NCI-H187 (cell line): ENCODE data around the gene KCNB1.
"Not testable (repeated sequence)": the region's sequence is repeated elsewhere in the genome, so short reads cannot be mapped to it uniquely, and the experiment has no call there.

Experiments
- DNase-seq, 2 experiments: peaks; one replicate each; lab custom pipeline; 2025; lab: John Stamatoyannopoulos, UW

The KCNB1 gene

DNA sequence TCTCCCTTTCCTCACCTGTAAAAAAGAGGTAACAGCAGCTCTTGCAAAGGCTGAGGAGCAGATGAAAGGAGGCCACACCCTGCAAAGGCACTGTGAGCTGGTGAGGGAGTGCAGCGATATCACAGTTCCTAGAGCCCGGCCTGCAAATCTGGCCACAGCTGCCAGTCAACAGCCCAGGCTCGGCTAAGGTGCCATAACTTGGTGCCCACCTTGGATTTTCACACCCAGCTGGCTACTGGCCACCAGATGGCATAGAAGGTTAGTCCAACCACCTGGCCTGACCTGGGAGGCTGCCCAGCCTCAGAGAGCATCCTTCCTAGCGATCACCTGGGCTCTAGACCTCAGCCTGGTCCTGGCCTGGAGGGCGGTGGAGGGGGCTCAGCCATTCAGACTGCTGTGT is 46.8 kb downstream of the KCNB1 start:
- DNase-seq: no peak

DNA sequence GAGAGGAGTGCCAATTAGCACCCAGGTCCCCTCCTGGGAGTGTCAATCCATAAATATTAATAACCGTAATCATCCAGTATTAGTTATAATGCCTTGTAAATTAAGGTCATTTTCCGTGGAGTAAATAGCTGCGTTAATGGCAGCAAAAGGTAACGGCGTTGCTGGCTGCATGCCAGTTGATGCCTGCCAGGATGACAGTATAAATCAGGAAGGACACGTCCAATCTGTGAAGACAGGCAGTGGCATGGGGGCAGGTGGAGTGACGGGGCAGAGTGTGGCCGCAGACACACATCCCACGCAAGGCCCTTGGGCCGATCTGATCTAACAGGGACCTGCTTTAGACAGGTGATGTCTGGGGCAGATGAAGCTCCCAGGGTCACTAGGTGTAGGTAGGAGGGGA is 49.1 kb downstream of the KCNB1 start:
- no peak for DNase-seq

DNA sequence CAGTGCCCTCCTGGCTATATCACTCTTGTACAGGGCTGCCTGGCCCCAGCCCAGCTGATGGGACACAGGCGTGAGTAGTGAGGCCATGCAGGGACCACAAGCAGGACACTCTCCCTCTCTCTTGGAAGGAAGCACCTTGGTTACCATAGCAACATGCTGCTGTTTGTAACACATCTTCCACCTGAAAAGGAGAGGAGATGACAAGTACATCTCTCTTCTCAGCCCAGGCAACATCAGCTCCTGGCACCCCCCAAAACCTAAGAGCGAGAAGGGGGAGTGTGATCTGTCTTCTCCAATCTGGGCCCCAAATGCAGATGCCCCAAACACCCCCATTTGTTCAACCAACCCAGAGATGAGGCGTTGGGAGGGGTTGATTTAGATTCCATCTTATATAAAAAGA is 49.9 kb downstream of the KCNB1 start:
- DNase-seq: no peak

DNA sequence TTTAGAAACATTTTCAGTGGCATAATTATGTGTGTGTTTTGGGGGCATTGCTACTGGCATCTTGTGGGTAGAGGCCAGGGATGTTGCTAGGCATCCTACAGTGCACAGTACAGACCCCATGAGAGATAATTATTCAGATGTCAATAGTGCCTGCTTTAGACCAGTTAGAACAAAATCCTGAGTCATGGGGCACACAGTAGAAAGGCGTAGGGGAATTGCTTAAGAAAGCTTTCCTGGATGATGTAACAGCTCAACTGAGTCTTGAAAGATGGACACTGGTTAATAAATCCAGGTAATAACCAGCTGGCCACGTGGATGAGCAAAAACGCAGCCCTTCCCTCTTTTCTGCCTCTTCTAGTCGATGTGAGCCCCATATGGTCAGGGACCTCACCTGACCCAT is 51.1 kb downstream of the KCNB1 start:
- DNase-seq: no peak

DNA sequence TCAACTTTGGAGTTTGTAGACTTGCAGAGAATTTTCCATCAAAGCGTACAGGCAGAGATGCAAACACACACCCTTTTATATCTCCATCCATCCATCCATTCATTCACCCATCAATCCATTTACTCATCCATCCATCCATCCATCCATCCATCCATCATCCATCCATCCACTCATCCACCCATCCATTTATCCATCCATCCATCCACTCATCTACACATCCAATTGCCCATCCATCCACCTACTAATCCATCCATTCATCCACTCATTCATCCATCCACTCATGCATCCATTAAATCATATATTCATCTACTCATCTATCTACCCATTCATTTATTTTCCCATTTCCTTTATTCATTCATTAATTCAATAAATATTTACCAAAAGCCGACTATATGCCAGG is 52.1 kb downstream of the KCNB1 start:
- no peak for DNase-seq

DNA sequence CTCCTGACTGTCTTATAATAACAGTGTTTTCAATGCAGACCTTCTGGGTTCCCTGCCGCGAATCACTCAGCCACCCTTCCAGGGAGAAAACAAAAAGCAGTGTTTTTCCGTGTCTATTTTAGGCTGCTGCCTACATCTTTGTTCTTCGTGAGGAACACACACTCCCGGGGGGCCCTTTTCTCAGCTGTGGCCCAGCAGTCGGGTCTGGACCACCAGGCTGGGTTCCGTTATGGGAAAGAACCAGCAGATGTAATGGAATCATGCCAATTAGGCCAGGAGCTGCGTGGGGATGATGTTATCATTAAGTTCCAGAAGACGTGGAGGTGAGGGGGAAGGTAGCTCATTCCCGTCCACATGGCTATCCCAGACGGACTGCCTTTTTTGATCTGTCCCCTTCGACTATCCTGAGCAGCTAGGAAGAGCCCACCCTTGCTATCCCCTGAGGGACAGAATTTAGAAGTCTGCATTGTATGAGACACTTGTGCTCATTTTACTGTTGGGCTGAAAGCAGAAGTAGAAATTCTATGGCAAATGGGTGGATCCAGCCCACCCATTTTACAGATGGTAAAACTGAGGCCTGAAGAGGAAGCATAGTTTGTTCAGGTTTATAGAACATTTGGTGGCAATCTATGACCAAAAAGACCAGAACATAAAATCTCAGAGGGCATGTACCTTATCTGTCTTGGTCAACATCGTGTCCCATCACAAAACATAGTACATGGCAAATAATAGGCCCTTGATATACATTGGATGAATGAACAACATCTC is 54.5 kb downstream of the KCNB1 start:
- DNase-seq: no peak

DNA sequence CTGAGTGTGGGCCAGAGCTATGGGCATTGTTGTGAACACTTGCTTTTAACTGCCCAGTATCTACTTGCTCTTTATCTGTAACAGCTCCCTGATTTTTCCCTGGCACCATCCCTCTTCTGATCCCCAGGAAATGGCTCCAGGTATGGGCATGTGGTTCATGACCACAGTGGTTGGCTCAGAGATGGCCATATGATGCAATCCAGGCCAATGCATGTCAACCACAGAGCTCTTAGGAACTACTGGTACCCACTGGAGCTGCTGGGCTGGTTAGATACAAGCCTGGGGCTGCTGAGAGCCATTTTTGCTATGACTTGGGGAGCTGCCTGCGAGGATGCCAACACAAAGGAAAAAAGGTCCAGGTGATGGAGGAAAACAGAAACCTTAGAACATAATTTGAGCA is 55.6 kb downstream of the KCNB1 start:
- DNase-seq: no peak

DNA sequence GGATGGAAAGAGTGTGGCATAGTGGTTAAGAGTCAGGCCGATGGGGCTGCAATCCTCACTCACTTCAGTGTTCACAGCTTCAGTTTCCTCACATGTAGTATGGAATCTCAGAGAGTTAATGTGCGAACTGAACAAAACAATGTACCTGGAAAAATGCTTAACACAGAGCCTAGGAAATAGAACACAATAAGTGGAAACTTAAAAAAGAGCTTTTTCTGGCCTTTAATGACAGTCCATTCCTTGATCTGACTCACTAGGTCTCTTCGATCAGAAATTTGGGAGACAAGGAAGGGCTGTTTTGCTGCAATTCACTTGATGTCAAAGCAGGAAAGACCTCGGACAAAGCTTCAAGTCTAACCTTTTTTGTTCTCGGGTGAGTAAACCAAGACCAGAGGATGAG is 56.1 kb downstream of the KCNB1 start:
- no peak for DNase-seq

DNA sequence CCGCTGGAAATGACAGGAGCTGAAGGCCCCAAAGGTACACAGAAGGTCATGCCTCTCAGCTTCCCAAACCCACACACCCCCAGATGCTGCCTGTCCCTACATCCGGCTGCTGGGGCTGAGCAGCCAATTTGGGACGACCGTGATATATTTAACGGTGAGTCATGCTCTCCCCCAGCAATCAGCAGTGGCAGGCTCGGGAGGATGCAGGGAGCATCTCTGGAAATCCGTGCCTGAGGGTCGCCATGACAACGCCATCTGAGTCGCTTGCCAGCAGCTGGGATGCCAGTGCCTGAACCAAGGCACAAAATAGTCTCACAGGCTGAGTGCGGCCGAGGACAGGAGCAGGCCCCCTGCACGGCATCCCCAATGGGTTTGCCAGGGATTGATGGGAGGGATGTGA is 57.9 kb downstream of the KCNB1 start:
- no peak for DNase-seq

DNA sequence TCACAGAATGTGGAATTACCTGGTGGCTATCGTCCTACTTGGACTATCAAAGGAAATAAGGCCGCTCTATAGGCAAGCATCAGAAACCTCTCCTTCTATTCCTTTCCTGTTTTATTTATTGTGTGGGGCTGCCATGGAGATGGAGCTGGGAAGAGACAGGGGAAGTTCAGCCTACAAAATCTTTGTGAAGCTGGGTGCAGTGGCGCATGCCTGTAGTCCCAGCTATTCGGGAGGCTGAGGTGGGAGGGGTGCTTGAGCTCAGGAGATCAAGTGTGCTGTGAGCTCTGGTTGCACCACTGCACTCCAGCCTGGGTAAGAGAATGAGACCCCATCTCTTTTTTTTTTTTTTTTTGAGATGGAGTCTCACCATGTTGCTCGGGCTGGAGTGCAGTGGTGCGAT is 60.3 kb downstream of the KCNB1 start:
- DNase-seq: no peak

DNA sequence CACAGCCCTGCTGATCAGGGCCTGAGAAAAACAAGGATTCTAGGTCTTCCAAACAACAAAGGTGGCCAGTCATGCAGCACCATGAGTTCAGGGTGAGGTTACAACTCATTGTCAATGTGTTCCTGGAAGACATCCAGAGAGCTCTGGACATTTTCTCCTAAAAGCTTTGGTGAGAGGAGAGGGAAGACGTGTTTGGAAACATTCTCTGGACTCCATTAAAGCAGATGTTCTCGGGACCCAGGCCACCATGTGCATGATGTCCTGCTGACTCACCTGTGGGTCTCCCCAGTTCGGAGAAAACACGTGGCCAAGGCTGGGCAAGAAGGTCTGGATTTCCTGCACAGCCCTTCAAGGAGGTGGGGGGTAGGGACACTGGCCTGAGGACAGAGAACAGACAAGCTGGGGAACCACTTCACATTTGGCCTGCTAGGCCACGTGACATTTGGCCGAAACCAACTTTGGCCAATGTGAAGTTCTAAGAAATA is 61.6 kb downstream of the KCNB1 start:
- DNase-seq: no peak

DNA sequence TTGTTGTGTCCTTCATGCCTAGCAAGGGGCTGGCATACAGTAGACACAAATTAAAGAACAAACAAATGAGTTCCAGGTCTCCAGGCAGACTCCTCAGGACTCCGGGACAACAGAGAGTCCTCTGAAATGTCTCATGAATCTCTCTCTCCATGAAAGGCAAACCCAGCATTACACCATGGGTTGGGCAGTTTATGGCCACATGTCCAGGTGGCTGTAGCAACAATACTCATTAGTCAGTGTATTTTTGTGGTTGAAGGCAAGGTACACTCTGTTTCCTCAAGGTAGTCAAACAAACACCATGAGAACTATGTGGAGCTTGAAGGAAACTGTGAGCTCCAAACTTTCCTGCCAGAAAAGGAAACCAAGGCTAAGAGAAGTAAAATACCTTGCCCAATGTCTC is 62.2 kb downstream of the KCNB1 start:
- DNase-seq: no peak

DNA sequence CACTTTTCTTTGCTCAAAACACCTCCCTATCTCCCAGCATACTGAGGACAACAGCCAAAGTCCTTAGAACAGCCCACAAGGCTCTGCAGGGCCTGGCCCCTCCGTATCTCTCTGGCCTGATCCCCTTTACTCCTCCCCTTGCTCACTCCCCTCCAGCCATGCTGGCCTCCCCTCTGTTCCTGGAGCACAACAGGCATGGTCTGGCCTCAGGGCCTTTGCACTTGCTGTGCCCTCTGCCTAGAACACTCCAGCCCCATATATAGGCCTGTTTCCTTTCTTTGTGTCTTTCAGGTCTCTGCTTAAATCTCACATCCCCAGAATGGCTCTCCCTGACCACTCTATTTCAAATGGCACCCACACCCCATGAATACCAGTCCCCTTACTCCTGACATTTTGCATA is 62.7 kb downstream of the KCNB1 start:
- no peak for DNase-seq

DNA sequence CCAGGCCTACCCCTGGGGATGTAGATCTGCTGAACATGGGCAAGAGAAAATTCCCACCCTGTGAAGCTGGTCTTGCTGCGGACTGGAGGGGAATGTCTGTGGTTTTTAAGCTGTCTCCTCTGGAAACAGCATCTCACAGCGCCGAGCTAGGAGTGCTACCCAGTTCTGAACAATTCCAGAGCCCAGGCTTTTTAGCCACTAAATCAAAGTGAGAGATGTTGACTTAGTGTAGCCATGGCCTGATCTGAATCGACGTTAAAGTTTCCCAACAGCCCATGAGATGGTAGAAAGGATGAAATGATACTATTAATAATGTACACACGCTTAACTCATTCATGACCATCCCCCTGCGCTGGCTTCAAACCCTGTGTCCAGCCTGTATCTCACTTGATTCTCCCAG is 63.7 kb downstream of the KCNB1 start:
- DNase-seq: no peak

DNA sequence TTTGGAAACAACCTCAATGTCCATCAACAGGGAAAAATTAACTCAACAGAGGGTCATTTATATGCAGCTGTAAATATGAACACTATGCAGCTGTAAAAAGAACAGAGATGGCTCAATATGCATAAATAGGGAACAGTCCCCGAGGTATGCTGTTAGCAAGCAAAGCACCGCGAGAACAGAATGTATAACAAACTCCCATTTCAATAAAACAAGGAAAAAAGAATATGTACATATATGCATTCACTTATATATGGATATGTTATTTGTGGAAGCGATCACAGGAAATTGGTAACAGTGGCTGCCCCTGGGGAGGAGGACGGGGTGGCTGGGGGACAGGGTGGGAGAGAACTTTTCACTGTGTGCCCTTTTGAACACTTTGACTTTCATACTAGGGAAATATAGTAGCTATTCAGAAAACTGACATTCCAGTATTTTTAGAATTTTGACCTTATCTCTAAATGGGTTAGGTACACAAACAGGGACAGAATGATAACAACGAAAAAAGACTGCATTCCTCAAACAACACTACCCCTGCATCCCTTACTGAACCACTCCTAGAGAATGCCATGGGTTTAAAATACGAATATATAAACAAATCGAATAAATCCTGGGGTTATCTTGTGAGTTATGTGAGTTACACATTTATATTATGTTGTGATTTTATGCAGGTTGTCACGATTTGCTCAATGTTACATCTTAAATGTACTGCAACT is 64.5 kb downstream of the KCNB1 start:
- DNase-seq: no peak

DNA sequence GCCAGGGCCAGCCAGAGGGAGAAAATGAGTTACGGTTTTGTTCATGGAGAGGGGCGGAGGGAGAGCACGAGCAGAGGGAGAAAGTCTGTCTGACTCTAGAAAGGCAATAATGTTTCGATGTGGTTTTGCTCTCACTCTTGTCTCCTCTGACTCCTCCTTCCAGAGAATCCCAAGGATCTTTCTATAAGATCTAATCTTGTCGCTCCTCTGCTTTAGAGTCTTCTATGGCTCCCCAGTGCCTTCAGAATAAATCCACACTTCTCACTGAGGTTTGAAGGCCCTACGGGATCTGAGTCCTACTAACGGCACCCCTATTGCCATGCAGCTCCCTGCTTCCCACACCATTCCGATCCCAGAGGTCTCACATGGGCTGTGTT is 66.8 kb downstream of the KCNB1 start:
- no peak for DNase-seq

DNA sequence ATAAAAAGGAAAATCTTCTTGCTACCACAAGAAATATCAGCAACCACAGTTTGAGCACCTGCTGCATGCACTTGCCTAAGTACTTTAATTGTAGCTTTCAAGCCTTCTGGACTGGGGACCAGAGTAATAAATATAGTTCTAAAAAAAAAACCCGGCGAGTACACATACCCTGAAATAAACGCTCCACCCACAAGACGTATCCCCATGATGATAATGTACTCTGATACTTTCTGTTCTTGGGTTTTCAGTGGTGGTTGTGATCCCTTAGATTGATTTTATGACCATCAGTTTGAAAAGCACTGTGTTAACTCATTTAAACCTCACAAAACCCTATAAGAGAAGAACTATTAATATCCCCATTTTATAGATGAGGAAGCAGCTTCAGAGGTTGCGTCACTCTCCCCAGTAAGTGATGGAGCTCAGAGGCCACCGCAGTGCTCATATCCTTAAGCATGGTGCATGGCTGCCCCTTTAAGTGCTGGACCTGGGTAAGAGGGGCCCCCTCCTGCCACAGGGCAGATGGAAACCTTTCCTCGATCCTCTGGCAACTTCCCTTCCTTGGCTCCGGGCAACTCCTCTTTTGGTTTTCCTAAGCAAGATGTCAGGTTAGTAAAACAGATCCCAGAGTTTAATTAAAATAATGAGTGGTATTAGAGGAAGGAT is 67.3 kb downstream of the KCNB1 start:
- no peak for DNase-seq

DNA sequence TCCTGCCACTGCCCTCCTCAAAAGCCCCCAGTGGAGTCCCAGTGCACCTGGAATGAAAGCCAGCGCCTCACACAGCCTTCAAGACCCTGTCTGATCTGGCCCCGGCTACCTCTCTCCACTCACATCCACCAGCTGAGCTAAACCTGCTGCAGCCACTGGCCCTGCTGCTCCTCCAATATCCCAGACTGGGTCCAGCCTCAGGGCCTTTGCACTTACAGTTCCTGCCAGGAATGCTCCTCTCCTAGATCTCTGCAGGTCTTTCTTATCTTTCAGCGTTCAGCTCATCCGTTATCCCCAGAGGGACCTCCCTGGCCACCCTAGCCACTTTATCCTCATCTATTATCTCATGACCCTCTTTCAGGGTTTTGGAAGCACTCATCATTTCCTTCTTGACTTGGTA is 68.8 kb downstream of the KCNB1 start:
- DNase-seq: no peak

DNA sequence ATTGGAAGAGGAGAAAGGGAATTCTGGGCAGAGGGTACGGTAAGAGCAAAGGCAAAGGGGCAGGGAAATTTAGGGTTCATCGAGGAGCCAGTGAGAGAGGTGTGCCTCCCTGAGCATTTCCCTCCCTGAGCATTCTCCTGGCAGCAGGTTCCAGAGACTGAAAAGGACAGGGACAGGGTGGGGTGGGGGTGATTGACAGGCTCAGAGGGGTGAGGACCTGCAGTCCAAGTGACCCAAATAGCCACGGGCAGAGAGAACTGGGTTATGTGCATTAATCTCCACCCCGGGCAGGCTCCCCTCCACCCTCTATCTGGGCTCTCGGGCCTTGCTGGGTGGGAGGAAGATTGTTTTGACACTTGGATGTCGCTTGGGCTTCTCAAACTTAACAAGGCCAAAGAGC is 69.5 kb downstream of the KCNB1 start:
- no peak for DNase-seq

DNA sequence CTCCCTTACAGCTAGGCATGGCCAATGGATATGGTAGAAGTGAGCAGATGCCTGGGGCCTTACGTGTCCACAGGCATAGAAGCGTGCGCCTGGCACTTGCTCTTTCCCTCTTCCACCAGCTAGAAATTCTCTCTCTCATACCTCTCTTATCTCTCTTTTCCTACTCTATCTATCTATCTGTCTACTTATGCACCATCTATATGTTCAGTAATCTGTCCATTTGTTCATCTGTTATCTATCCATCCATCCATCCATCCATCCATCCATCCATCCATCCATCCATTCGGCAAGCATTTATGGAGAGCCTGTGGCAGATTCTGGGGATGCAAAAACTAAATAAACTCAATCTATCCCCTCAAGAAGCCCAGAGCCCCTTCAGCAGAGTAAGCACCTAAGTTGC is 70.2 kb downstream of the KCNB1 start:
- no peak for DNase-seq

DNA sequence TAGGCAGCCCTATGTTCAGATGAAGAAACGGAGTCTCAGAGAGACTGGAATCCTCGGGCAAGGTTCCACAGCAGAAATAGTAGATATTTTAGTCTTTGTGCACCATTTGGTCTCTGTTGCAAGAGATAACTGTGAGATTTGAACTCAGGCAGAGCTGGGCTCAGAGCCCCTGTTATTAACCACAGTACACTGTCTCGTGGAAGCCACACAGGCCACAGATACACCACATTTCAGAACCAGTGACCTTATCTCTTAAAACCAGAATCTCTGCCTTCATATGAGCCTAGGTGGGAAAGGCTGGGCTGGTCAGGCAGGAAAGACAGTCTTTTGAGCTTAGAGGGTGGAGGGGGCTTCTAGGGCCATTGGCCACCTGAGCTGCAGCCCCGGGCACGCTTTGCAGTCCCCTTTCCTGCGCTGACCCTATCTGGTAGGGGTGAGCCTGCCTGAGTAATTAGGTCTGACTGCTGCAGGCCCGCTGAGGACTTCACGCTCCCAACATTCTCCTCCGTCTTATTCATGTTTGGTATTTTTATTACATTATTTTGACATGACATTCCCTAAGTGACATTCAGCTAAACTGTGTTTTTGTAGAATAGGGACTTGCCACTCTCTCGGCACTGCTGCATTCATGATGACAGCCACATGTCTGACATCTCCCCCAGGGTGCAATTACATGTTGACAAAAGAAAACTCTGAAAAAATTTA is 71.1 kb downstream of the KCNB1 start:
- no peak for DNase-seq

DNA sequence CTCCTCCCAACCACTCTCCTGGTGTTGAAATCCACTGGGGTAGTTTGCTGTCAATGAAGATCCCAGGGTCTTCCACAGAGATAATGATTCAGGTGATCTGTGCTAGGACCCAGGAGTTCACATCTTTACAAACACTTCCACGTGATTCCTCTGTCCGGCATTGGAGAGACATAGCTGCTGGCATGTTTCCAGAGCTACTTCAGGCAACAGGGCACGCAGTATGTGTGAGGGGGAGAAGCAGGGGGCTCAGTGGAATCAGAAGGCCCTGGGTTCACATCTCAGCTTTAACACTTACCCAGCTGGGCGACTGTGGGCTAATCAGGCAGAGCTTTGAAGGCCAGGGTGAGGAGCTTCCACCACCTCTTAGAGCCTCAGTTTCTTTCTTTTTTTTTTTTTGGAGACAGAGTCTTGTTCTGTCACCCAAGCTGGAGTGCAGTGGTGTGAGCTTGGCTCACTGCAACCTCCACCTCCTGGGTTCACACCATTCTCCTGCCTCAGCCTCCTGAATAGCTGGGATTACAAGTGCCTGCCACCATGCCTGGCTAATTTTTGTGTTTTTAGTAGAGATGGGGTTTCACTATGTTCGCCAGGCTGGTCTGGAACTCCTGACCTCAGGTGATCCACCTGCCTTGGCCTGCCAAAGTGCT is 72.4 kb downstream of the KCNB1 start:
- DNase-seq: not testable (repeated sequence)
